ENCODE measurements around the gene DNAH1. TPM values are rescaled to one million over a fixed set of nuclear protein-coding genes. Genes with fewer than 3 reads are reported as not detected.

DNAH1 gene
- total and polyA plus RNA-seq, 2 experiments from 2014 or later, result 0.81 to 1.8 TPM

DNA sequence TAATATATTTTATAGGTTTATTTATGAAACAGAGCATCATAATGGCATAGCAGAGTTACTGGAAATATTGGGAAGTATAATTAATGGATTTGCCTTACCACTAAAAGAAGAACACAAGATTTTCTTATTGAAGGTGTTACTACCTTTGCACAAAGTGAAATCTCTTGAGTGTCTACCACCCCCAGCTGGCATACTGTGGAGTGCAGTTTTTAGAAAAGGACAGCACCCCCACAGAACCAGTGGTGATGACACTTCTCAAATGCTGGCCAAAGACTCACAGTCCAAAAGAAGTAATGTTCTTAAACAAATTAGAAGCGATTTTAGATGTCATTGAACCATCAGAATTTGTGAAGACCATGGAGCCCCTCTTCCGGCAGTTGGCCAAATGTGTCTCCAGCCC is 58.1 kb downstream of the DNAH1 start (continued):
- TF ChIP-seq, protein P1, sequence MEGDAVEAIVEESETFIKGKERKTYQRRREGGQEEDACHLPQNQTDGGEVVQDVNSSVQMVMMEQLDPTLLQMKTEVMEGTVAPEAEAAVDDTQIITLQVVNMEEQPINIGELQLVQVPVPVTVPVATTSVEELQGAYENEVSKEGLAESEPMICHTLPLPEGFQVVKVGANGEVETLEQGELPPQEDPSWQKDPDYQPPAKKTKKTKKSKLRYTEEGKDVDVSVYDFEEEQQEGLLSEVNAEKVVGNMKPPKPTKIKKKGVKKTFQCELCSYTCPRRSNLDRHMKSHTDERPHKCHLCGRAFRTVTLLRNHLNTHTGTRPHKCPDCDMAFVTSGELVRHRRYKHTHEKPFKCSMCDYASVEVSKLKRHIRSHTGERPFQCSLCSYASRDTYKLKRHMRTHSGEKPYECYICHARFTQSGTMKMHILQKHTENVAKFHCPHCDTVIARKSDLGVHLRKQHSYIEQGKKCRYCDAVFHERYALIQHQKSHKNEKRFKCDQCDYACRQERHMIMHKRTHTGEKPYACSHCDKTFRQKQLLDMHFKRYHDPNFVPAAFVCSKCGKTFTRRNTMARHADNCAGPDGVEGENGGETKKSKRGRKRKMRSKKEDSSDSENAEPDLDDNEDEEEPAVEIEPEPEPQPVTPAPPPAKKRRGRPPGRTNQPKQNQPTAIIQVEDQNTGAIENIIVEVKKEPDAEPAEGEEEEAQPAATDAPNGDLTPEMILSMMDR (conservative IDR thresholded peaks at IDR 0.05; ENCODE audit: low read depth in 2 of 2), result peak in 1 of 2 experiments; percentile 29; a peak in 2 of 4 replicates
- TF ChIP-seq EZH2phosphoT487 (IDR thresholded peaks at IDR 0.05; ENCODE audit: unreplicated experiment), result no peak

DNA sequence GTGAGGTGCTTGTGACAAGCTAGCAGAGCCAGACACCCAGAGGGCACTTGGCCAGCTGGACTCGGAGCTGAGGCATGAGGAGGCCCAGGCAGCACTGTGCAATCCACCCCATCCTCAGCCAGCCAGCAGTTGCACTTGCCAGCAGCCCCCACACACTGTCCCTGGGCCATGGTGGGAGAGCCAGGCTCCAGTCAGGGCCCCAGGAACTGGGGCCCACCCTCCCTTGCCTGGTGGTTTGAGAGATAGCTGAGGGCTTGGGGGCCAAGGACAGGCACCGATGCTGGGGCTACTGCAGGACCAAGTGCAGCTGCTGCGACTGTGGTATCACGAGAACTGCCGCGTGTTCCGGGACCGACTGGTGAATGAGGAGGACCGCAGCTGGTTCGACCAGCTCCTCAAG is 63.5 kb downstream of the DNAH1 start:
- ATAC-seq (no peak), DNase-seq (ENCODE audit: low spot score) (no peak)
- H3K36me3 ChIP-seq (ENCODE audit: insufficient read depth), result no peaks in the 10 kb centered on the region
- H2AFZ ChIP-seq, result no peak overlapping the region
- H4K20me1 ChIP-seq (replicated peaks; ENCODE audit: insufficient read depth), result no peaks in the 10 kb centered on the region
- no peak overlapping the region for H3K27ac ChIP-seq (ENCODE audit: low read depth)
- no peaks in the 10 kb centered on the region for H3K27me3 ChIP-seq (ENCODE audit: insufficient read depth)
- H3K79me2 ChIP-seq (replicated peaks; ENCODE audit: insufficient read depth), result no peaks in the 10 kb centered on the region
- no peaks in the 10 kb centered on the region for H3K4me1 ChIP-seq (ENCODE audit: insufficient read depth)
- no peaks in the 10 kb centered on the region for H3K9me3 Mint-ChIP-seq
- H3K4me3 ChIP-seq, result no peak overlapping the region
- H3K9me2 ChIP-seq (ENCODE audit: insufficient read depth), result no peaks in the 10 kb centered on the region
- H3K4me3 Mint-ChIP-seq, result no peak overlapping the region
- no peak overlapping the region; the same call in 1 of the 2 replicates for H3K27ac Mint-ChIP-seq
- peaks cover 5% of the 10 kb centered on the region for H3K27me3 Mint-ChIP-seq (ENCODE audit: insufficient read depth, low read depth, poor library complexity)
- no peak overlapping the region for H3K4me2 ChIP-seq
- H3K36me3 Mint-ChIP-seq (ENCODE audit: low read depth), result no peaks in the 10 kb centered on the region; the same call in 2 of the 3 replicates
- peaks cover 1% of the 10 kb centered on the region for H3K4me1 Mint-ChIP-seq
- H3F3A ChIP-seq (replicated peaks; ENCODE audit: low read depth), result no peaks in the 10 kb centered on the region
- no peak for TF ChIP-seq JUNB (IDR thresholded peaks at IDR 0.05; ENCODE audit: unreplicated experiment)
- no peak for TF ChIP-seq STAT1 (IDR thresholded peaks at IDR 0.05; ENCODE audit: unreplicated experiment)
- no peak for TF ChIP-seq ZNF114 (CRISPR knock-in tag; IDR thresholded peaks at IDR 0.05)
- TF ChIP-seq NANOG (IDR thresholded peaks at IDR 0.05; ENCODE audit: borderline replicate concordance), result no peak
- TF ChIP-seq, protein P1 (conservative IDR thresholded peaks at IDR 0.05; ENCODE audit: low read depth in 2 of 2), result no peak
- TF ChIP-seq, protein P2, sequence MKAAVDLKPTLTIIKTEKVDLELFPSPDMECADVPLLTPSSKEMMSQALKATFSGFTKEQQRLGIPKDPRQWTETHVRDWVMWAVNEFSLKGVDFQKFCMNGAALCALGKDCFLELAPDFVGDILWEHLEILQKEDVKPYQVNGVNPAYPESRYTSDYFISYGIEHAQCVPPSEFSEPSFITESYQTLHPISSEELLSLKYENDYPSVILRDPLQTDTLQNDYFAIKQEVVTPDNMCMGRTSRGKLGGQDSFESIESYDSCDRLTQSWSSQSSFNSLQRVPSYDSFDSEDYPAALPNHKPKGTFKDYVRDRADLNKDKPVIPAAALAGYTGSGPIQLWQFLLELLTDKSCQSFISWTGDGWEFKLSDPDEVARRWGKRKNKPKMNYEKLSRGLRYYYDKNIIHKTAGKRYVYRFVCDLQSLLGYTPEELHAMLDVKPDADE (IDR thresholded peaks at IDR 0.05), result no peak
- TF ChIP-seq EZH2 (IDR thresholded peaks at IDR 0.05; ENCODE audit: low read depth, unreplicated experiment), result no peak
- TF ChIP-seq, protein P3, sequence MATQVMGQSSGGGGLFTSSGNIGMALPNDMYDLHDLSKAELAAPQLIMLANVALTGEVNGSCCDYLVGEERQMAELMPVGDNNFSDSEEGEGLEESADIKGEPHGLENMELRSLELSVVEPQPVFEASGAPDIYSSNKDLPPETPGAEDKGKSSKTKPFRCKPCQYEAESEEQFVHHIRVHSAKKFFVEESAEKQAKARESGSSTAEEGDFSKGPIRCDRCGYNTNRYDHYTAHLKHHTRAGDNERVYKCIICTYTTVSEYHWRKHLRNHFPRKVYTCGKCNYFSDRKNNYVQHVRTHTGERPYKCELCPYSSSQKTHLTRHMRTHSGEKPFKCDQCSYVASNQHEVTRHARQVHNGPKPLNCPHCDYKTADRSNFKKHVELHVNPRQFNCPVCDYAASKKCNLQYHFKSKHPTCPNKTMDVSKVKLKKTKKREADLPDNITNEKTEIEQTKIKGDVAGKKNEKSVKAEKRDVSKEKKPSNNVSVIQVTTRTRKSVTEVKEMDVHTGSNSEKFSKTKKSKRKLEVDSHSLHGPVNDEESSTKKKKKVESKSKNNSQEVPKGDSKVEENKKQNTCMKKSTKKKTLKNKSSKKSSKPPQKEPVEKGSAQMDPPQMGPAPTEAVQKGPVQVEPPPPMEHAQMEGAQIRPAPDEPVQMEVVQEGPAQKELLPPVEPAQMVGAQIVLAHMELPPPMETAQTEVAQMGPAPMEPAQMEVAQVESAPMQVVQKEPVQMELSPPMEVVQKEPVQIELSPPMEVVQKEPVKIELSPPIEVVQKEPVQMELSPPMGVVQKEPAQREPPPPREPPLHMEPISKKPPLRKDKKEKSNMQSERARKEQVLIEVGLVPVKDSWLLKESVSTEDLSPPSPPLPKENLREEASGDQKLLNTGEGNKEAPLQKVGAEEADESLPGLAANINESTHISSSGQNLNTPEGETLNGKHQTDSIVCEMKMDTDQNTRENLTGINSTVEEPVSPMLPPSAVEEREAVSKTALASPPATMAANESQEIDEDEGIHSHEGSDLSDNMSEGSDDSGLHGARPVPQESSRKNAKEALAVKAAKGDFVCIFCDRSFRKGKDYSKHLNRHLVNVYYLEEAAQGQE (IDR thresholded peaks at IDR 0.05; ENCODE audit: unreplicated experiment), result no peak
- TF ChIP-seq, protein P4, sequence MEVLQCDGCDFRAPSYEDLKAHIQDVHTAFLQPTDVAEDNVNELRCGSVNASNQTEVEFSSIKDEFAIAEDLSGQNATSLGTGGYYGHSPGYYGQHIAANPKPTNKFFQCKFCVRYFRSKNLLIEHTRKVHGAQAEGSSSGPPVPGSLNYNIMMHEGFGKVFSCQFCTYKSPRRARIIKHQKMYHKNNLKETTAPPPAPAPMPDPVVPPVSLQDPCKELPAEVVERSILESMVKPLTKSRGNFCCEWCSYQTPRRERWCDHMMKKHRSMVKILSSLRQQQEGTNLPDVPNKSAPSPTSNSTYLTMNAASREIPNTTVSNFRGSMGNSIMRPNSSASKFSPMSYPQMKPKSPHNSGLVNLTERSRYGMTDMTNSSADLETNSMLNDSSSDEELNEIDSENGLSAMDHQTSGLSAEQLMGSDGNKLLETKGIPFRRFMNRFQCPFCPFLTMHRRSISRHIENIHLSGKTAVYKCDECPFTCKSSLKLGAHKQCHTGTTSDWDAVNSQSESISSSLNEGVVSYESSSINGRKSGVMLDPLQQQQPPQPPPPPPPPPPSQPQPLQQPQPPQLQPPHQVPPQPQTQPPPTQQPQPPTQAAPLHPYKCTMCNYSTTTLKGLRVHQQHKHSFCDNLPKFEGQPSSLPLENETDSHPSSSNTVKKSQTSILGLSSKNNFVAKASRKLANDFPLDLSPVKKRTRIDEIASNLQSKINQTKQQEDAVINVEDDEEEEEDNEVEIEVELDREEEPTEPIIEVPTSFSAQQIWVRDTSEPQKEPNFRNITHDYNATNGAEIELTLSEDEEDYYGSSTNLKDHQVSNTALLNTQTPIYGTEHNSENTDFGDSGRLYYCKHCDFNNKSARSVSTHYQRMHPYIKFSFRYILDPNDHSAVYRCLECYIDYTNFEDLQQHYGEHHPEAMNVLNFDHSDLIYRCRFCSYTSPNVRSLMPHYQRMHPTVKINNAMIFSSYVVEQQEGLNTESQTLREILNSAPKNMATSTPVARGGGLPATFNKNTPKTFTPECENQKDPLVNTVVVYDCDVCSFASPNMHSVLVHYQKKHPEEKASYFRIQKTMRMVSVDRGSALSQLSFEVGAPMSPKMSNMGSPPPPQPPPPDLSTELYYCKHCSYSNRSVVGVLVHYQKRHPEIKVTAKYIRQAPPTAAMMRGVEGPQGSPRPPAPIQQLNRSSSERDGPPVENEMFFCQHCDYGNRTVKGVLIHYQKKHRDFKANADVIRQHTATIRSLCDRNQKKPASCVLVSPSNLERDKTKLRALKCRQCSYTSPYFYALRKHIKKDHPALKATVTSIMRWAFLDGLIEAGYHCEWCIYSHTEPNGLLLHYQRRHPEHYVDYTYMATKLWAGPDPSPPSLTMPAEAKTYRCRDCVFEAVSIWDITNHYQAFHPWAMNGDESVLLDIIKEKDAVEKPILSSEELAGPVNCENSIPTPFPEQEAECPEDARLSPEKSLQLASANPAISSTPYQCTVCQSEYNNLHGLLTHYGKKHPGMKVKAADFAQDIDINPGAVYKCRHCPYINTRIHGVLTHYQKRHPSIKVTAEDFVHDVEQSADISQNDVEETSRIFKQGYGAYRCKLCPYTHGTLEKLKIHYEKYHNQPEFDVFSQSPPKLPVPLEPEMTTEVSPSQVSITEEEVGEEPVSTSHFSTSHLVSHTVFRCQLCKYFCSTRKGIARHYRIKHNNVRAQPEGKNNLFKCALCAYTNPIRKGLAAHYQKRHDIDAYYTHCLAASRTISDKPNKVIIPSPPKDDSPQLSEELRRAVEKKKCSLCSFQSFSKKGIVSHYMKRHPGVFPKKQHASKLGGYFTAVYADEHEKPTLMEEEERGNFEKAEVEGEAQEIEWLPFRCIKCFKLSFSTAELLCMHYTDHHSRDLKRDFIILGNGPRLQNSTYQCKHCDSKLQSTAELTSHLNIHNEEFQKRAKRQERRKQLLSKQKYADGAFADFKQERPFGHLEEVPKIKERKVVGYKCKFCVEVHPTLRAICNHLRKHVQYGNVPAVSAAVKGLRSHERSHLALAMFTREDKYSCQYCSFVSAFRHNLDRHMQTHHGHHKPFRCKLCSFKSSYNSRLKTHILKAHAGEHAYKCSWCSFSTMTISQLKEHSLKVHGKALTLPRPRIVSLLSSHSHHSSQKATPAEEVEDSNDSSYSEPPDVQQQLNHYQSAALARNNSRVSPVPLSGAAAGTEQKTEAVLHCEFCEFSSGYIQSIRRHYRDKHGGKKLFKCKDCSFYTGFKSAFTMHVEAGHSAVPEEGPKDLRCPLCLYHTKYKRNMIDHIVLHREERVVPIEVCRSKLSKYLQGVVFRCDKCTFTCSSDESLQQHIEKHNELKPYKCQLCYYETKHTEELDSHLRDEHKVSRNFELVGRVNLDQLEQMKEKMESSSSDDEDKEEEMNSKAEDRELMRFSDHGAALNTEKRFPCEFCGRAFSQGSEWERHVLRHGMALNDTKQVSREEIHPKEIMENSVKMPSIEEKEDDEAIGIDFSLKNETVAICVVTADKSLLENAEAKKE (CRISPR knock-in tag; IDR thresholded peaks at IDR 0.05), result no peak
- no peak for TF ChIP-seq EZH2phosphoT487 (IDR thresholded peaks at IDR 0.05; ENCODE audit: unreplicated experiment)

Measured in GM23338 (cell line).